SK-N-SH (cell line): ENCODE measurements around the gene TP73. TPM values are rescaled to one million over a fixed set of nuclear protein-coding genes. Genes with fewer than 3 reads are reported as not detected.

Experiments used
- CTCF ChIA-PET: fragments of 300-600, 350-600 bp; formaldehyde crosslinking; extraction: SDS; loops from one replicate; lab custom pipeline; 2021; lab: Yijun Ruan, JAX
- POLR2A ChIA-PET: fragments of 350-600 bp; sonication (Branson Sonifier 250); formaldehyde crosslinking; extraction: SDS; loops from one replicate; lab custom pipeline; 2020; ENCODE audit warnings: antibody characterized with exemption, inconsistent platforms; lab: Yijun Ruan, JAX
- DNase-seq: peaks from one replicate; pipeline ENCODE4 v3.0.0; 2012
- H2AFZ ChIP-seq: fragments of 200-600 bp; sonication (generic); 2 replicates; pipeline ENCODE4 v1.8.1; 2016; ENCODE audit warnings: antibody characterized with exemption, mild to moderate bottlenecking, low read depth
- H3F3A ChIP-seq: fragments of 200-600 bp; sonication (generic); replicated peaks from 2 replicates; pipeline ENCODE3; 2016; ENCODE audit warnings: antibody characterized with exemption, mild to moderate bottlenecking; ENCODE audit not compliant: insufficient read depth
- H3K27ac ChIP-seq, 2 experiments: fragments of 200-500 bp in 1 of 2; fragments of 200-600 bp in 1 of 2; sonication (Bioruptor generic) in 1 of 2; sonication (generic), shearing (Covaris generic) in 1 of 2; 2 replicates each; pipeline versions ENCODE4 v1.5.1 to v1.6.1; 2014 to 2016; ENCODE audit warnings: low read depth in 2 of 2, inconsistent platforms in 1 of 2, low read length in 1 of 2, mild to moderate bottlenecking in 1 of 2, mixed read lengths in 1 of 2
- H3K27me3 ChIP-seq: fragments of 200-600 bp; sonication (generic), shearing (Covaris generic); 2 replicates; pipeline ENCODE4 v1.6.1; 2016; ENCODE audit warnings: mixed run types; ENCODE audit not compliant: insufficient read depth
- H3K36me3 ChIP-seq, 2 experiments: fragments of 200-500 bp in 1 of 2; fragments of 200-600 bp in 1 of 2; sonication (Bioruptor generic) in 1 of 2; sonication (generic) in 1 of 2; replicated peaks in 1 of 2; 2 replicates each; pipeline versions ENCODE3 to v1.5.1; 2014 to 2016; ENCODE audit warnings: low read length in 1 of 2, mild to moderate bottlenecking in 1 of 2; ENCODE audit not compliant: insufficient read depth in 2 of 2, control insufficient read depth in 1 of 2
- H3K4me1 ChIP-seq, 2 experiments: fragments of 200-500 bp in 1 of 2; fragments of 200-600 bp in 1 of 2; sonication (Bioruptor generic) in 1 of 2; sonication (generic), shearing (Covaris generic) in 1 of 2; 2 replicates each; pipeline versions ENCODE4 v1.5.1 to v1.6.1; 2014 to 2016; ENCODE audit warnings: low read depth in 1 of 2, low read length in 1 of 2, mixed run types in 1 of 2; ENCODE audit not compliant: insufficient read depth in 2 of 2, control insufficient read depth in 1 of 2
- H3K4me2 ChIP-seq: fragments of 200-600 bp; sonication (generic), shearing (Covaris generic); 2 replicates; pipeline ENCODE4 v1.6.1; 2017; ENCODE audit warnings: mixed run types
- H3K4me3 ChIP-seq, 2 experiments: fragments of 200-500 bp in 1 of 2; fragments of 200-600 bp in 1 of 2; sonication (Bioruptor generic) in 1 of 2; sonication (generic), shearing (Covaris generic) in 1 of 2; 2 replicates each; pipeline versions ENCODE4 v1.5.1 to v1.8.1; 2014 to 2016; ENCODE audit warnings: low read depth in 2 of 2, inconsistent platforms in 1 of 2, low read length in 1 of 2, mild to moderate bottlenecking in 1 of 2, mixed read lengths in 1 of 2, moderate library complexity in 1 of 2
- H3K79me2 ChIP-seq: fragments of 200-600 bp; sonication (generic); 2 replicates; pipeline ENCODE4 v1.8.1; 2017; ENCODE audit warnings: mild to moderate bottlenecking; ENCODE audit not compliant: insufficient read depth
- H3K9ac ChIP-seq: fragments of 200-600 bp; sonication (generic); 2 replicates; pipeline ENCODE4 v1.6.1; 2017; ENCODE audit warnings: mixed run types
- H3K9me2 ChIP-seq: fragments of 200-600 bp; sonication (generic); 2 replicates; pipeline ENCODE4 v1.6.1; 2017; ENCODE audit warnings: mixed run types
- H3K9me3 ChIP-seq: fragments of 200-600 bp; sonication (generic); 2 replicates; pipeline ENCODE4 v1.6.1; 2017; ENCODE audit warnings: mixed run types, mild to moderate bottlenecking, moderate library complexity
- H4K20me1 ChIP-seq: fragments of 200-600 bp; sonication (generic); 2 replicates; pipeline ENCODE4 v1.6.1; 2017; ENCODE audit warnings: mild to moderate bottlenecking, mixed run types; ENCODE audit not compliant: insufficient read depth
- FOXJ3 ChIP-seq: sonication (generic); formaldehyde crosslinking; IDR thresholded peaks from 2 replicates; pipeline ENCODE4 v1.5.1; 2020; ENCODE audit warnings: mild to moderate bottlenecking, missing genetic modification reagents
- GABPA ChIP-seq: IDR thresholded peaks from 2 replicates; pipeline ENCODE4 v1.4.0; 2012; ENCODE audit warnings: low read depth, mild to moderate bottlenecking
- MXI1 ChIP-seq: IDR thresholded peaks from 2 replicates; pipeline ENCODE4 v1.6.1; 2012; ENCODE audit warnings: mild to moderate bottlenecking, low read depth, low read length, improper control_type of control experiment
- POLR2AphosphoS5 ChIP-seq: IDR thresholded peaks from 2 replicates; pipeline ENCODE4 v1.6.1; 2012; ENCODE audit warnings: low read depth, low read length
- SIN3A ChIP-seq: IDR thresholded peaks from 2 replicates; pipeline ENCODE4 v1.6.1; 2012; ENCODE audit warnings: low read depth, mild to moderate bottlenecking, low read length, moderate library complexity, borderline replicate concordance
- TAF1 ChIP-seq: IDR thresholded peaks from 2 replicates; pipeline ENCODE4 v1.6.1; 2012; ENCODE audit warnings: low read depth, mild to moderate bottlenecking, low read length, moderate library complexity, borderline replicate concordance
- TEAD4 ChIP-seq: IDR thresholded peaks from 2 replicates; pipeline ENCODE4 v1.4.0; 2012; ENCODE audit warnings: mild to moderate bottlenecking, borderline replicate concordance; ENCODE audit not compliant: insufficient read depth
- WGBS: methylation state at CpG from one replicate; pipeline ENCODE4 v1.1.6; 2017; ENCODE audit warnings: low lambda C conversion rate; 5-methylcytosine and 5-hydroxymethylcytosine counted together
- polyA plus RNA-seq, 3 experiments: library from polyadenylated mRNA; depleted of rRNA; stranded (reverse); fragments of >200 nt; gene quantifications; 2 replicates each; pipeline ENCODE4 v1.2.3, GENCODE V29; 2012
- TF ChIP-seq, protein P1 (sequence below): IDR thresholded peaks from 2 replicates; pipeline ENCODE4 v1.4.0; 2012; ENCODE audit warnings: low read depth, borderline replicate concordance
- TF ChIP-seq, protein P2 (sequence below): IDR thresholded peaks from 2 replicates; pipeline ENCODE4 v1.6.1; 2012; ENCODE audit warnings: mild to moderate bottlenecking, low read depth, low read length, moderate library complexity

Gene TP73
- polyA plus RNA-seq, 1 of the 3 experiments (the other 2 are of a cell fraction): 0.64 TPM

DNA sequence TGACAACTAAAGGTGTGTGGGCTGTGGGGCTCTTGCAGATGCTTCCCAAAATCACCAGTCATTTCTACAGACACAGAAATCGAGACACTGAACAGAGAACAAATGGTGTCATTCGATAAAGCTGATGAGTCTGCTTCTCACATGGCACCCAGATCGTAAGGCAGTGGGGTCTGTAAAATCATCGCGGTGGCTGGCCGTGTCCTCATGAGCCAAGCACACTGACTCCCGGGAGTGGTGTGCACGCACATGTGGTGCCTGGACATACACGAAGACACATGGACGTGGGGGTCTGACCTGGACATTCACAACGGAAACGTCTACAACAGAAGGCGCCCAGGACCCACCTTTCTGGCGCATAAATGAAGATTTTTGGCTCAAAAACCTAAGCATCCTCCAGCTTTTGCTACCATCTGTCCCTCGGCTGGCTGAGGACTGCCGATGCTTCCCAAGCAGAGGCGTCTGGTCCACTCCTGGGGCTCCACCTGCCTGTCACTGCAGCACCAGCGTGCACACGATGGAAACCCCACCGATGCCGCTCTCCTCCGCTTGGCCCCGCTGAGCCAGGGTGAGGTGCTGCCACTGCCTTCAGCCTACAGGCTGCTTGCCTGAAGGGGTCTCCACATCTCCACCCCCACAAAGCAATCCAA is 127.1 kb downstream of the TP73 start:
- H3K36me3 ChIP-seq: peaks cover 8 to 45% of the 10 kb centered on the region in 2 experiments
- DNase-seq: no peak
- H3K27me3 ChIP-seq: no peaks in the 10 kb centered on the region
- ChIA-PET POLR2A (no interaction called here), CTCF (interaction anchor here (1.0 kb wide), 2 partner anchors 11 to 55 kb away, joined by 3 to 5 read pairs; no protein-coding TSS in a partner anchor)
- 94% methylated on average over 14 of the region's 23 CpGs for WGBS
- no peak overlapping the region for H3K9ac ChIP-seq
- peaks cover 0 to 45% of the 10 kb centered on the region in 2 experiments; a peak in 1 of 4 replicates for H3K4me1 ChIP-seq
- no peaks in the 10 kb centered on the region for H3F3A ChIP-seq
- no peaks in the 10 kb centered on the region for H3K79me2 ChIP-seq
- no peak for TF ChIP-seq SIN3A
- TF ChIP-seq, protein P1, sequence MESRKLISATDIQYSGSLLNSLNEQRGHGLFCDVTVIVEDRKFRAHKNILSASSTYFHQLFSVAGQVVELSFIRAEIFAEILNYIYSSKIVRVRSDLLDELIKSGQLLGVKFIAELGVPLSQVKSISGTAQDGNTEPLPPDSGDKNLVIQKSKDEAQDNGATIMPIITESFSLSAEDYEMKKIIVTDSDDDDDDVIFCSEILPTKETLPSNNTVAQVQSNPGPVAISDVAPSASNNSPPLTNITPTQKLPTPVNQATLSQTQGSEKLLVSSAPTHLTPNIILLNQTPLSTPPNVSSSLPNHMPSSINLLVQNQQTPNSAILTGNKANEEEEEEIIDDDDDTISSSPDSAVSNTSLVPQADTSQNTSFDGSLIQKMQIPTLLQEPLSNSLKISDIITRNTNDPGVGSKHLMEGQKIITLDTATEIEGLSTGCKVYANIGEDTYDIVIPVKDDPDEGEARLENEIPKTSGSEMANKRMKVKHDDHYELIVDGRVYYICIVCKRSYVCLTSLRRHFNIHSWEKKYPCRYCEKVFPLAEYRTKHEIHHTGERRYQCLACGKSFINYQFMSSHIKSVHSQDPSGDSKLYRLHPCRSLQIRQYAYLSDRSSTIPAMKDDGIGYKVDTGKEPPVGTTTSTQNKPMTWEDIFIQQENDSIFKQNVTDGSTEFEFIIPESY: no peak
- H3K4me3 ChIP-seq: no peak overlapping the region
- H3K9me2 ChIP-seq: no peaks in the 10 kb centered on the region
- H3K9me3 ChIP-seq: no peaks in the 10 kb centered on the region
- no peak overlapping the region; a peak in 1 of 4 replicates for H3K27ac ChIP-seq
- H4K20me1 ChIP-seq: no peaks in the 10 kb centered on the region
- no peak overlapping the region for H3K4me2 ChIP-seq
- no peak overlapping the region for H2AFZ ChIP-seq

DNA sequence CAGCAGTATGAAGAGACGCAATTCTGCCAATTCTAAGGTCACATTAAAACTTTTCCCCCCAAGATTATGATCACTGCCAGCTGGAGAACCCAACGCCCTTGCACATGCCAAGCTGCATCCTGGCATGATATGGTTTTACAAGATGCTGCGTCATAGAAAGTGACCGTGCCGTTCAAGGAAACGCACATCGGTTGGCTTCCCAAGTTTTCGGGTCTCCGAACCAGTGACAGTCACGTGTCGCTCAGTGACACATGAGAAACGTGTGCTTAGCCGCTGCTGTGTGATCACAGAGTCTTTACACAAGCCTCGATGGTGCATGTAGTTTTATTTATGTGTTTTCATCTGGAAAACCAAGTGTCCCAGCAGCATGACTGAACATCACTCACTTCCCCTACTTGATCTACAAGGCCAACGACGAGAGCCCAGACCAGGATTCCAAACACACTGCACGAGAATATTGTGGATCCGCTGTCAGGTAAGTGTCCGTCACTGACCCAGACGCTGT is 127.6 kb downstream of the TP73 start:
- WGBS: 96% methylated on average over 20 of the region's 20 CpGs
- no peaks in the 10 kb centered on the region for H3K79me2 ChIP-seq
- no peaks in the 10 kb centered on the region for H3K27me3 ChIP-seq
- H3K27ac ChIP-seq: no peak overlapping the region
- CTCF ChIA-PET: no interaction called here
- H3K36me3 ChIP-seq: peaks cover 8 to 48% of the 10 kb centered on the region in 2 experiments
- H2AFZ ChIP-seq: no peak overlapping the region
- no peak overlapping the region for H3K4me2 ChIP-seq
- H4K20me1 ChIP-seq: no peaks in the 10 kb centered on the region
- DNase-seq: no peak
- POLR2A ChIA-PET: no interaction called here
- H3F3A ChIP-seq: no peaks in the 10 kb centered on the region
- TF ChIP-seq TAF1 (no peak), FOXJ3 (CRISPR knock-in tag) (no peak), MXI1 (no peak), TEAD4 (no peak), POLR2AphosphoS5 (no peak), GABPA (no peak)
- TF ChIP-seq, protein P2, sequence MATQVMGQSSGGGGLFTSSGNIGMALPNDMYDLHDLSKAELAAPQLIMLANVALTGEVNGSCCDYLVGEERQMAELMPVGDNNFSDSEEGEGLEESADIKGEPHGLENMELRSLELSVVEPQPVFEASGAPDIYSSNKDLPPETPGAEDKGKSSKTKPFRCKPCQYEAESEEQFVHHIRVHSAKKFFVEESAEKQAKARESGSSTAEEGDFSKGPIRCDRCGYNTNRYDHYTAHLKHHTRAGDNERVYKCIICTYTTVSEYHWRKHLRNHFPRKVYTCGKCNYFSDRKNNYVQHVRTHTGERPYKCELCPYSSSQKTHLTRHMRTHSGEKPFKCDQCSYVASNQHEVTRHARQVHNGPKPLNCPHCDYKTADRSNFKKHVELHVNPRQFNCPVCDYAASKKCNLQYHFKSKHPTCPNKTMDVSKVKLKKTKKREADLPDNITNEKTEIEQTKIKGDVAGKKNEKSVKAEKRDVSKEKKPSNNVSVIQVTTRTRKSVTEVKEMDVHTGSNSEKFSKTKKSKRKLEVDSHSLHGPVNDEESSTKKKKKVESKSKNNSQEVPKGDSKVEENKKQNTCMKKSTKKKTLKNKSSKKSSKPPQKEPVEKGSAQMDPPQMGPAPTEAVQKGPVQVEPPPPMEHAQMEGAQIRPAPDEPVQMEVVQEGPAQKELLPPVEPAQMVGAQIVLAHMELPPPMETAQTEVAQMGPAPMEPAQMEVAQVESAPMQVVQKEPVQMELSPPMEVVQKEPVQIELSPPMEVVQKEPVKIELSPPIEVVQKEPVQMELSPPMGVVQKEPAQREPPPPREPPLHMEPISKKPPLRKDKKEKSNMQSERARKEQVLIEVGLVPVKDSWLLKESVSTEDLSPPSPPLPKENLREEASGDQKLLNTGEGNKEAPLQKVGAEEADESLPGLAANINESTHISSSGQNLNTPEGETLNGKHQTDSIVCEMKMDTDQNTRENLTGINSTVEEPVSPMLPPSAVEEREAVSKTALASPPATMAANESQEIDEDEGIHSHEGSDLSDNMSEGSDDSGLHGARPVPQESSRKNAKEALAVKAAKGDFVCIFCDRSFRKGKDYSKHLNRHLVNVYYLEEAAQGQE: no peak
- H3K9ac ChIP-seq: no peak overlapping the region
- peaks cover 0 to 39% of the 10 kb centered on the region in 2 experiments; a peak in 1 of 4 replicates for H3K4me1 ChIP-seq
- no peak overlapping the region for H3K4me3 ChIP-seq
- no peaks in the 10 kb centered on the region for H3K9me2 ChIP-seq
- H3K9me3 ChIP-seq: no peaks in the 10 kb centered on the region
